HG03175 (cell line): ENCODE results near the gene CCDC192.

Source experiments
- ATAC-seq: cut with Tn5 transposase; IDR thresholded peaks from one replicate; pipeline ENCODE4 v1.9.1; 2021; ENCODE audit warnings: mild to moderate bottlenecking, moderate library complexity; ENCODE audit not compliant: unreplicated experiment

The CCDC192 gene

DNA sequence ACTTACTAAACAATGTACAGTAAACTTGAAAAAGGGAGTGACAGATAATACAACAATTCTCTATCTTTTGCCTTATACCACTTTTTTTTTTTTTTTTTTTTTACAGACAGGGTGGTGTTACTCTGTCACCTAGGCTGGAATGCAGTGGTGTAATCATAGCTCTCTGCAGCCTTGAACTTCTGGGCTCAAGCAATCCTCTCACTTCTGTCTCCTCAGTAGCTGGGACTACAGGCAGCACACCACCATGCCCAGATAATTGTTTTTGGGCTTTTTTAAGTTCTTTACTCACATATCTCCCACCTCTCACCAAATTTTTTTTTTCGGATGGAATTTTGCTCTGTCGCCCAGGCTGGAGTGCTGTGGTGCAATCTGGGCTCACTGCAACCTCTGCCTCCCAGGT lies 208.4 kb downstream of the CCDC192 start:
- no peak for ATAC-seq

DNA sequence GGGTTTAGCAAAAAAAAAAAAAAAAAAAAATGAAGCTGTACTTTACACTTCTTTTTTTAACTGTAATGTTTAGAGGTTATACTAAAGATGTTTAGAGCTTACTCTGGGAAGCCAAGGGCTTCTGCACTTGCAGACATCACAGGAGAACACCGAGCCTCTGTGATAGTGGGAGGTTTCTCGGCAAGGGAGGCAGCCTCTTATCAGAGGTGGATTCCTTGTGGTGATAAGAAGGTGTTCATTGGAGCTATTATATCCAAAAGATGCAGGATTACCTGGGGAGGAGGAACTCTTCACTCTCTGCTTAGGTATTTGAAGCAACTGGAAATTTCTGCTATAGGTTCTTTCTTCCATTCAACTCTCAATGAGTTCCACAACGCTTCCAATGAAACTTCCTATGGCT lies 209.2 kb downstream of the CCDC192 start:
- ATAC-seq: no peak

DNA sequence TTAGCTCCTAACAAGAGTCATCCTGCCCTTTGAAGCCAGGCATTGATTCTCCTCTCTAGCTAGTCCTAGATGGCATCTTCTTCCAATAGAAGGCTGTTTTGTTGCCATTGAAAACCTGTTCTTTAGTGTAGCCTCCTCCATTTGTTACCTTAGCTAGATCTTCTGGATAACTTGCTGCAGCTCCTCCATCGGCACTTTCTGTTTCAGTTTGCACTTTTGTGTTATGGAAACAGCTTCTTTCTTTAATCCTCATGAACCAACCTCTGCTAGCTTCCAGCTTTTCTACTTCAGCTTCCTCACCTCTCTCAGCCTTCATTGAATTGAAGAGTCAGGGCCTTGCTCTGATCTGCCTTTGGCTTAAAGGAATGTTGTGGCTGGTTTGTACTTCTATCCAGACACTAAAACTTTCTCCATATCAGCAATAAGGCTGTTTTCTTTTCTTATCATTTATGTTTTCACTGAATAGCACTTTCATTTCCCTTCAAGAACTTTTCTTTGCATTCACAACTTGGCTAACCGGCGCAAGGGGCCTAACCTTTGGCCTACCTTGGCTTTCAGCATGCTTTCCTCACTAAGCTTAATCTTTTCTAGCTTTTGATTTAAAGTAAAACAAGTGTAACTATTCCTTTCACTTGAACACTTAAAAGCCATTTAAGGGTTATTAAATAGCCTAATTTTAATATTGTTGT lies 213.8 kb downstream of the CCDC192 start:
- no peak for ATAC-seq

DNA sequence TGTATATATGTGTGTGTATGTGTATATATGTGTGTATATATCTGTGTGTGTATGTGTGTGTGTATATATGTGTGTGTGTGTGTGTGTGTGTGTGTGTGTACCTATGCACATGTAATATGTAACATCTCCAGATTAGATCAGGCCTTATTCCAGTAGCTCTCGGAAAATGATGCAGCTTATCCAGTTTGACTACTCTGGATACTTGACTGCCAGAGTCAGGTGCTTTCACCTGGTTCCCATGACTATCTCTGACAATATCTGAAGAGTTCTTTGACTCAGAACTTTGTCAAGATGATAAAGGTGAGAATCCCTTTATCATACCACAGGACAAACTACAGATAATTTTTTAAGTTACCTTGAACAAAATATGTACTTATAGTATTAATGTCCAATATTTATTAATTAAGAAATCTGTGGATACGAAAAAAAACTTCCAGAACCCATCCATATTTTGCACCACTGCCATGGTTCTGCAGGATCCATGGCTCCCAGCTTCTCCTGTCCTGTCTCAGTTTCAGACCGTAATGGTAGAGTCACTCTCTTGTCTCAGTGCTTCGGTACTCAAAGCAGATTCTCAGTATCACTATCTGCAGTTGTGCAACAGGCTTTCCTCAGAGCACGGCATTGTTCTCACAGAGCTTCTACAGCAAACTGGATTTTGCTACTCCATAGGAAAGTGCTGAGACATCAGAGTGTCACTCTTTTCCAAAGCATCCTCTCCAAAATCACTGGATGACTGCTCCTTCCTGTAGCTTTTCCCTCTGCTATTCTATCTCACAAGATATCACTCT lies 216.0 kb downstream of the CCDC192 start:
- ATAC-seq: no peak

DNA sequence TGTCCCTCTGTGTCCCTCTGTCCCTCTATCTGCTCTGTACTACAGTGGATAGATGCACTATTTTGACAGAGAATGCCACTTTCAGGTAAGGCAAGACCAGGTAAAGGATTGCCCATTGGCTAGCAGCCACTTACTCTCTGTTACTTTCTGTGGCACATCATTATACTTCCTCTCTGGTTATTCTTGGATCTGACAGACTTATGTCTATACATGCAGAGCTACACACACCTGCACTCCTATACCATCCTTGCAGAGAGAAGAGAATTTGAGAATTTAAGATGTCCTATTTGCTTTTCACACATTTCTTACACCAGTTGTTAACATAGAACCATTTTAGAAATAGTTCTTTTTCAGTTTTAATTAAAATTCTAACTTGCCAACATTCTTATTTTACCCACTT lies 216.6 kb downstream of the CCDC192 start:
- no peak for ATAC-seq

DNA sequence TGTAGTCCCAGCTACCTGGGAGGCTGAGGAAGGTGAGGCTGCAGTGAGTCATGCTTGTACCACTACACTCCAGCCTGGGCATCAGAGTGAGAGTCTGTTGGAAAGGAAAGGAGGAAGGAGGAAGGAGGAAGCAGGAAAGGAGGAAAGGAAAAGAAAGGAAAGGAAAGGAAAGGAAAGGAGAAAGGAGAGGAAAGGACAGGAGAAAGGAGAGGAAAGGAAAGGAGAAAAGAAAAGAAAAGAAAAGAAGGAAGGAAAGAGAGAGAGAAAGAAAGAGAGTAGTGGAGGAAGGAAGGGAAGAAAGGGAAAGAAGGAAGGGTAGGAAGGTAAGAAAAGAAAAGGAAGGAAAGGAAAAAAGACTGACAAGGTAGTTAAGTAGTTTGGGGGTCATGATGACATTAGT lies 217.7 kb downstream of the CCDC192 start:
- ATAC-seq: no peak

DNA sequence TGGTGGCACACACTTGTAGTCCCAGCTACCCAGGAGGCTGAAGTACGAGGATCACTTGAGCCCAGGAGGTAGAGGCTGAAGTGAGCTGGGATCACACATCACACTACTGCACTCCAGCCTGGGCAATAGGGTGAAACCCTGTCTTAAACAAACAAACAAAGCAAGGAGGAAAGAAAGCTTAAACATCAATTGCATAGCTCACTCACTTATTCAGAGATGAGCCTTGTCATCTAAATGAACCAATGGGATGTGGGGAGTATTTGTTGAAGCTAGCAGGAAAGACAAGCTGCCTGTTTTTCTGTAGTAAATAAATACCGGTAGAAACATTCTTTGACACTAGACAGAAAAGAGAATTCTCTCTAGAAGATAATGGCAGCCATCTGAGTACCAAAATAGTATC lies 219.4 kb downstream of the CCDC192 start:
- no peak for ATAC-seq

DNA sequence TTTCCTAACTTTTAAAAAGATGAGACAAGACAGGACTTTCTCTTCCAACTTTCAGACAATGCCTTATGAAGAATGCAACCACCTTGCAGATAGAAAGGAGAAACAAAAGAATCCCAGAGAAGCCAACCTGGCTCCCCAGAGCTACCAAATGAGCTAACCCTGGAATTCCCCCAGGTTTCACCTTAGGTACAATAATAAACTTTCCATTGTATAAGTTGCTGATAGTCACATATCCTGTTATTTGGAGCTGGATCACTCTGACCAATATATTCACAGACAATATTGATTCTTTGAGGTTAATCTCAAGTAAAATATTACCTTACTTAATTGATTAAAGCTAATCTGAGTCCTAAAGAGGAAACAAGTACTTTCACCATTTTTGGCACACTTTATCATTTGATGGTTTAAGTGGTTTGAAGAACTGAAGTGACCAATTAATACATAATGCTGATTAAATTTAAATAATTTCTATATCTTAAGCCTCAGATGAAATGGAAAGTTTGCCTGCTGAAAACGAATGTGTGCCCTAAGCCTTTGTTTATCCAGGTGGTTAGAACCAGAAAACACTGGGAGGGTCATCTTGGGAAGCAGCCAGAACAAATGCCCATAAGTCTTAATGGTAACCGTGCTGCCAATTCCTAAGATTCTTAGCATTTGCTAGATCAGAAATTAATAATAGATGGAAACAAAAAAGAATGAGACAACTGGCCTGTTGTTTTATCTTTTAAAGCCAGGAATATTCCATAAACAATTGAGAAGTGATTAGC lies 220.8 kb downstream of the CCDC192 start:
- ATAC-seq: no peak

DNA sequence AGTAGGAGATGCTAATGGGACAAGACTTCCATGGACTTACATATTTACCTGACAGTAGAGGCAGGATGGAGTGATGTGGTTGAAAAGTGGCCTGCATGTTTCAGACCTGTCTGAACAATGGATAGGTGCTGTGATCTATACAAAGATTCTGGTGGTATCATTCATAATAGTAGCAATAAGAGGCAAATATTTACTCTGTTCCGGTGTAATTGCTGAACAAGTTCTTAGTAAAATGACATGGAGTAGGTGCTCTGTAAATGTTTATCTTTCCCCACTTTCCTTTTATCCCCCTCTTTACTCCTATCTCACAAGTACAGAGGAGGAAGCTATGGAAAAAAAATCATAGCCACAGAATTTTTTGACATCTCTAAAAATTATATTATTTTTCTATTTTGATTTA lies 221.4 kb downstream of the CCDC192 start:
- no peak for ATAC-seq

DNA sequence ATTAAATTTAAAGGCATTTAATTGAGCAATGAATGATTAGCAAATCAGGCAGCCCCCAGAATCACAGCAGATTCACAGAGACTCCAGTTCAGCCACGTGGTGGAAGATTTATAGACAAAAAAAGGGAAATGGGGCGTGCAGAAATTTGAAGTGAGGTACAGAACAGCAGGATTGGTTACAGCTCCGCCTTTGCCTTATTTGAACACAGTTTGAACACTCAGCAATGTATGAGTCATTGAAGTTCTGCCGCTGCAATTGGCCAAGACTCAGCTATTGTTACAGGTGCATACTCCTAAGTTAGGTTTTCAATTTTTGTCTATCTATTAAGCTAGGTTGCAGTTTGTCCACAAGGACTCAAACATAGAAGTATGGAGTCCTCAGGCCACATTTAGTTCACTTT lies 222.7 kb downstream of the CCDC192 start:
- ATAC-seq: no peak

DNA sequence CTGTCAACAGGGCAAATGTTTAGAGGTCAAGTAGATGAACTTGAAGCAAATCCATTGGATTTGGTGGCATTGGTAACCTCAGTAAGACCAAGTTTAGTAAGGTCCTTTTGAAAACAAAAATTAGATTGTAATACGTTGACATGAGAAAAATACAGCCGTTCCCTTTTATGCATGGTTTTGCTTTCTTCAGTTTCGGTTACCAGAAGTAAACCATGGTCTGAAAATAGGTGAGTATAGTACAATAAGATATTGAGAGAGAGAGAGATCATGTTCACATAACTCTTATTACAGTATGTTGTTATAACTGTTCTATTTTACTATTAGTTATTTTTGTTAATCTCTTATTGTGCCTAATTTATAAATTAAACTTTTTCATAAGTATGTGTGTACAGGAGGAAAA lies 223.8 kb downstream of the CCDC192 start:
- ATAC-seq: no peak

DNA sequence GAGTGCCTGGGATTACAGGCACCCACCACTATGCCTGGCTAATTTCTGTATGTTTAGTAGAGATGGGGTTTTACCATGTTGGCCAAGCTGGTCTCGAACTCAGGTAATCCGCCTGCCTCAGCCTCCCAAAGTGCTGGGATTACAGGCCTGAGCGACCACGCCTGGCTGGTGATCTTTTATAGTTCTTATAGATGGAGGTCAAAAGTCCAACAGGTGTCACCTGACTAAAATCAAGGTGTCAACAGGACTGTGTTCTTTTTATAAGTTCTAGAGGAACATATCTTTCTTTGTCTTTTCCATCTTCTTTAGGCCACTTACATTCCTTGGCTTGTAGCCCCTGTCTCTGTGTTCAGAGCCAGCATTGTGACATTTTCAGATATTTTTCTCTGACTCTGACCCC lies 224.9 kb downstream of the CCDC192 start:
- no peak for ATAC-seq

DNA sequence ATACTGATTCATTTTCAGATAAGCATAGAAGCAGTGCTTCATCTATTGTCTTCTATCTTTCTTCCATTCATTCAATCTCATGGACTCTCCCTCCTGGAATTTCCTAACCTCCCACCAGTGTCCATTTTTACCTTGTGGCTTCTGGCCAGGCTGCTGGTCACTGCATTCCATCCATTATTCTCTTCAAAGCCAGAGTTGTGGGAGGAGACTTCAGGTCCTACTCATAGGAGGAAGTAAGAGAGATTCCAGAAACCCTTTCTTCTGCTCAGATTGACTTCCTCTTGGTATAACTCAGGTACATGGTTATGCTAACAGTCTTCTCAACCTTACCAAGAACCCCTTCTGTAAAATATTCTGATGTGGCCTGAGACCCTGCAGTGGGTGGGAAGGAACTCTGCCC lies 227.1 kb downstream of the CCDC192 start:
- no peak for ATAC-seq

DNA sequence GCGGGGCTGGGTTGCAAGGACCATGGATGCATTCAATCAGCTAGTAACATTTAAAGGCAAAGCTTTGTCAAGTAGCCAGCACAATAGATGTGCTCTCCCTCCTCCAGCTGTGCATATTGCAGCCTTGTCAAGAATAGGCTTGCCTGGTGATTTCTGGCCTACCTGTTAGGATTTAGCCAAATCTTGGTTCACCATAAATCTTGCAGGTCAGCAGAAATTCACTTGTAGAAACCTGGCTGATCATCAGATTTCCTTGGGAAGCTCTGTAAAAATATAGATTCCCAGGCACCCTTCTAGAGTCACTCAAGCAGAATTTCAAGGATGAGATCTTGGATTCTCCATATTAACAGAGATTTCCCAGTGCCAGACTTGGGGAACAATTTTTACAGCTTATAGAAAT lies 228.2 kb downstream of the CCDC192 start:
- no peak for ATAC-seq

DNA sequence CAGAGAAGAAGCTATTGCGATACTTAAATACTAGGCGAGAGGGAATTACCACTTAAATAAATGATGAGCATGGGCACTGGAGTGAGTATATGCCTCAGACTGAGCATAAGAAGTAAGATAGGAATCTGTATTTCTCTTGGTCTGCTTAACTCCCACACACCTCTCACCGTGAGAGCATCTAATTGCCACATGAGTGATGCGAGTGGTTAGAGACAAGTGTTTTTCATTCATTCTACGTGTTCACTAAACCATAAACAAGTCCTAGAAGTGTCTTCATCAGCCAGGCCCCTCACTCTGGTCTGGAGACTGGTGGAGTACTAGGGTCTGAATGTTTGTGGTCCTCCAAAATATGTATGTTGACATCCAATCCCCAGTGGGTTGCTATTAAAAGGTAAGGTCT lies 230.2 kb downstream of the CCDC192 start:
- no peak for ATAC-seq

DNA sequence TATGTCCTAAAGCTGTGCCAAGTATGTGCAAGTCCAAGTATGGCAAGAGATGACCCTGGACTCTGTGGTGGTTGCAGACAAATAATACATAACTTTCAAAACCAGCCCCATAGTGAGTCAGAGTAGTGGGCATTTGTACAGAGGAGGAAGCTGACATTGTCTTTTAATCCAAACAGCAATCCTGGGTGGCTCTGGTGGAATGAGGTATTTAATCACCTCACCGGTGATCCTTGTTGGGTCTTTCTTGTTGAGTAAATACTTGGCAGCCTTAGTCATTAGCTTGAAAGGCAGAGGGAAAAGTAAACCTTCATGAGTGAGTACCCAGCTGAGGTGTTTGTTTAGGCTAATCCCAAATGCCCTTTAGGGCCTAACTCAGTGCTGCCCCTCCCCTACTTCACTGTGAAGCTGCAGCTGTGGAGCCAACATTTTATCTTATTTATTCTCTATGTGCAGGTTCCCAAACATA lies 231.6 kb downstream of the CCDC192 start:
- ATAC-seq: no peak

DNA sequence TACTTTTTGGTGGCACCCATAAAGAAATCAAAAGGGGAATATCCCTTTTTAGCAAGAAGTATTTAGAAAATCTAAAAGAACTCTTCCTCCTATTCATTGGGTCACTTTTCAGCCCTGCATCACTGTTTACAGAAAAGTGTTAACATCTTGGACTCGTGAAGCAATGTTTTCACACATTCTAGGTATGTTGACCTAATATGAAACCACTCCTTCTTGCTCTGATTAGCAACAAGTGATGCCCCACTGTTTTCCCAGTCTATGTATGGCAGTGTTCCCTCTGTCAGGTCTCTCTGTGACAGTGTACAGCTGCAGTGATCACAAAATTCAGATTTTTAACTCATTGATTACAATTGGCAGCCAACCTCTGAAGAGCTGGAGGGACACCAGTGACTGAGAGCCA lies 232.2 kb downstream of the CCDC192 start:
- ATAC-seq: no peak

DNA sequence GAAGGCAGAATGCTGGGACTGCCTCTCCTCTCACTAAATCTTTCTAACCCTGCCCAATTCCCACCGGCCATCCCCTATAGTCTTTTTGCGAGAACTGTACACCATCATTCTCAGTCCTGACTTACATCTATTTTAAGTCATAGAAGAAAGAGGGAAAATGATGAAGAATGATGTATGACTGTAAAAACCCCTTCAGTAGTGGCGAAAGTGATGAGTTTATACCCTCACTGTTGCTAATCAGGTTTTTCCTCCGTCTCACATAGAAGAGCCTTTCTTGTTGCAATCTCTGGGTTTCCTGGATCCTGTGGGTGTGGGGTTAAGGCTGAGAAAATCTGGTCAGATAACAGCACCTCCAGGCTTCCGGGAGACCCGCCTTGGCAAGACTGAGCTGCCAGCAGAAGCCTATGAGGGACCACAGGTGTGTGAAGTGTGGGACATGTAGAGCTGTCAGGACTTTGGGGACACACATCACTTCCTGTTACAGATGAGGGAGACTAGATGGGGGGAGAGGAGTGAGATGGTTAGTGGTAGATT lies 233.3 kb downstream of the CCDC192 start:
- ATAC-seq: no peak

DNA sequence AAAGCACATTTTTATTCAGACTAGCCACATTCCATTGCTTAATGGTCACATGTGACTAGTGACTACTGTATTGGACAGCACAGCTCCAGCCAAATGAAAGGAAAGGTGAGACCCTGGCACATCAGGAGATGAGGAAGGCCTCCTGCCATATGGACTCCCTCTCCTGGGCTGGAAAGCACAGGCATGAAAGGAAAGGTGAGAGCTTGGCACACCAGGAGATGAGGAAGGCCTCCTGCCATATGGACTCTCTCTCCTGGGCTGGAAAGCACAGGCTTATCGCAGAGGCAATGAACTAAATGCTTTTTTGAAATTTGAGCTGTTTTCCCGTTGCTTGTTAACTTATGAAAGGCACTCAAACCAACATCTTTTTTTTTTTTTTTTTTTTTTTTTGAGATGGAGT lies 235.6 kb downstream of the CCDC192 start:
- no peak for ATAC-seq

DNA sequence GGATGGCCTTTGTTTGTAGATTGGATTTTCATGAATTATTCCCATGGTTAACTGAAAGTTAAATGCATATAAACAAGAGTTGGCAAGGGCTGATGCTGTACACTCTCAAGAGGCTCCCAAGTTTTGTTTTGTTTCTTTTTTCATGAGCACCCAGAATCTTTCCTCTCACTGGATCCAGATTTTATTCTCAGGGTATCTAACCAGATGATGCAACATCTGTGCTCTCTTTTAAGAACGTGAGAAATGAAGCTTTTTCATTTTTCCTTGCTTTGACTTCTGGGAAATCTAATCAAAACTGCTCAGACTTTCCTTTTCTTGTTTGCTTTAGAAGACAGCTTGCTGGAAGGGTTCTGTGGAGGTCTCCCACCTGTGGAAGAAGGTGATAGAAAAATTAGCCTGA lies 237.7 kb downstream of the CCDC192 start:
- ATAC-seq: no peak

DNA sequence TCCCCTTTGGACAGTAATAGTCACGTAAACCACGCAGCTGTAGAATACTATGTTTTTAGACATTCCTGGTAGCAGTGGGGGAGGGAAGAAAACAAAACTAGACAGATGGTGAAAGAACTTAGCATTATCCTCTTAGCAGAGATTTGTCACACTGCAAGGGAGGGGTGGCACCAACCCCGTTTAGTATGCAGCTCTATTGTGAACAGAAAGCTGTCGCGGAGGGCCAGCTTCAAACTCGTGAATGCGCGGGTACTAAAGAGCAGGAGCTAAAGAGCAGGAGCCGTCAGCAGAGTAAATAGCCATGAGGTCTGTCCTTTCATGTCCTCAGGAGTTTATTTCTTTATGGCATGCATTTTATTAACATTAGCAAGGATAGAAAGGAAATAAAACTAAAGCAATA lies 238.5 kb downstream of the CCDC192 start:
- no peak for ATAC-seq
